HepG2 (cell line): ENCODE results near the gene SEC31A.

ENCODE experiments used
- ESRRA ChIP-seq: sonication (generic); formaldehyde crosslinking; IDR thresholded peaks from 2 replicates; pipeline ENCODE4 v1.5.1; 2020; ENCODE audit warnings: mild to moderate bottlenecking, low read depth, missing genetic modification reagents
- NR2F1 ChIP-seq, 2 experiments: fragments of 450-650 bp in 1 of 2; formaldehyde crosslinking in 1 of 2; IDR thresholded peaks; 2 replicates each; pipeline versions ENCODE4 v1.5.0 to v1.6.1; 2016 to 2020; ENCODE audit warnings: mild to moderate bottlenecking in 1 of 2, missing compliant biosample characterization in 1 of 2, missing genetic modification reagents in 1 of 2, moderate library complexity in 1 of 2
- PHF21A ChIP-seq: sonication (generic); formaldehyde crosslinking; IDR thresholded peaks from 2 replicates; pipeline ENCODE4 v1.5.0; 2020; ENCODE audit warnings: mild to moderate bottlenecking, missing genetic modification reagents
- ZNF790 ChIP-seq: sonication (generic); formaldehyde crosslinking; IDR thresholded peaks from 2 replicates; pipeline ENCODE4 v1.8.0; 2022; ENCODE audit warnings: missing genetic modification reagents, mild to moderate bottlenecking, borderline replicate concordance

DNA sequence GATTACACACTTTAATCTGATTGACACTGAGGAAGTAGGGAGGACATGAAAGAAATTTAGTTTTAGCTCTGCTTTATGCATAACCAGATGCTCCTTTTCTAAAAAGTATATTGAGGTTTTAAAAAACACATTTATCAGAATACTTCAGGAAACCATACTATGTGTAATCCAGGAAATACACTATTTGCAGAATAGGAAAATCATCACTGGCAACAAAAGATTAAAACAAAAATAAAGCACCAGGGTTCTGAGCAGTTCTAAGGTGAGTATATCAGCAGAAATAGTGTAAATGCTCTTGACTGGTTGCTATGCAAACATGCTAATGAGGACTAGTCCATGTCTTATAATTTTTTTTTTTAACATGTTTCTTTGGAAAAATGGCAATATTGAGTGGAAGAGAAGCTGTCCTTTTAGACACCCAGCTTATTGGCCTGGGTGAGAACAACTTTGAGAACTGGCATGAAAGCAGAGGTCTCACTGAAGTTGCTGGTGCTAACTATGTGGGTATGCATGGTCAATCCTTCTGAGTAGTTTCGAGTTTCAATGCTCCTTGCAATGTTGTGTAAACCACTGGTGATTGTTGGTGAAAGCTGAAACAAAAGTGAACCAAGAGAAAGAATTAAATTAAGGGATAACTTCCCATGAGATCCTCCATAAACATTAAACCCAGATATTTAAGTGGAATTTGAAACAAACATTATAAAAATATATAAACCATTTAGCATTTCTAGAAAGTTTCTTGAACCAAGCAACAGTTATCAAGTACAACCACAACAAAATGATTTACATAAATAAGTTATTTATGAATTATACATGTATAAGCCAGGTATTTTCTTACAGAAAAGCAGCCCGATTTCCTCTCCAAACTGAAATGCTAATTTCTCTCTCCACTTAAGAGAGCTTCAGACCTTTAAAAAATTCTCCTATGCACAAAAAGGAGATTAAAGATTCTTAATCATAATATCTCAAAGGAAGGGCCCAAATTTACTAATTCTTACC, 72.0 kb downstream of the SEC31A start:
- TF ChIP-seq NR2F1 (CRISPR knock-in tag; IDR thresholded peaks at IDR 0.05) (no peak), ESRRA (CRISPR knock-in tag) (no peak), ZNF790 (CRISPR knock-in tag) (no peak), PHF21A (CRISPR knock-in tag) (no peak)
